ENCODE results near the gene TPI1. TPM values are rescaled to one million over a fixed set of nuclear protein-coding genes. Genes with fewer than 3 reads are reported as not detected.

The TPI1 gene
- total RNA-seq, 1 donor from 2014 or later: 274 TPM

- TF ChIP-seq, protein P1, sequence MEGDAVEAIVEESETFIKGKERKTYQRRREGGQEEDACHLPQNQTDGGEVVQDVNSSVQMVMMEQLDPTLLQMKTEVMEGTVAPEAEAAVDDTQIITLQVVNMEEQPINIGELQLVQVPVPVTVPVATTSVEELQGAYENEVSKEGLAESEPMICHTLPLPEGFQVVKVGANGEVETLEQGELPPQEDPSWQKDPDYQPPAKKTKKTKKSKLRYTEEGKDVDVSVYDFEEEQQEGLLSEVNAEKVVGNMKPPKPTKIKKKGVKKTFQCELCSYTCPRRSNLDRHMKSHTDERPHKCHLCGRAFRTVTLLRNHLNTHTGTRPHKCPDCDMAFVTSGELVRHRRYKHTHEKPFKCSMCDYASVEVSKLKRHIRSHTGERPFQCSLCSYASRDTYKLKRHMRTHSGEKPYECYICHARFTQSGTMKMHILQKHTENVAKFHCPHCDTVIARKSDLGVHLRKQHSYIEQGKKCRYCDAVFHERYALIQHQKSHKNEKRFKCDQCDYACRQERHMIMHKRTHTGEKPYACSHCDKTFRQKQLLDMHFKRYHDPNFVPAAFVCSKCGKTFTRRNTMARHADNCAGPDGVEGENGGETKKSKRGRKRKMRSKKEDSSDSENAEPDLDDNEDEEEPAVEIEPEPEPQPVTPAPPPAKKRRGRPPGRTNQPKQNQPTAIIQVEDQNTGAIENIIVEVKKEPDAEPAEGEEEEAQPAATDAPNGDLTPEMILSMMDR (IDR thresholded peaks at IDR 0.05): no peak
- TF ChIP-seq POLR2A (IDR thresholded peaks at IDR 0.05) (no peak), POLR2AphosphoS5 (IDR thresholded peaks at IDR 0.05; ENCODE audit: insufficient read depth in 1 of 2, low read depth in 1 of 2) (no peak)
- Histone ChIP-seq H3K4me3 (no peak overlapping the region), H3K36me3 (peaks cover 0 to 53% of the 10 kb centered on the region in 2 donors), H3K27me3 (no peaks in the 10 kb centered on the region), H3K9me3 (no peaks in the 10 kb centered on the region), H3K27ac (no peak overlapping the region), H3K4me1 (peaks cover 21% of the 10 kb centered on the region)
- no peak for DNase-seq (ENCODE audit: extremely low spot score in 2 of 2)
- intact Hi-C loops (cut with DNase I): no loop called here
Measured at GRCh38 chr12:6855322-6855721, 12.0 kb upstream of the TPI1 start.

DNA sequence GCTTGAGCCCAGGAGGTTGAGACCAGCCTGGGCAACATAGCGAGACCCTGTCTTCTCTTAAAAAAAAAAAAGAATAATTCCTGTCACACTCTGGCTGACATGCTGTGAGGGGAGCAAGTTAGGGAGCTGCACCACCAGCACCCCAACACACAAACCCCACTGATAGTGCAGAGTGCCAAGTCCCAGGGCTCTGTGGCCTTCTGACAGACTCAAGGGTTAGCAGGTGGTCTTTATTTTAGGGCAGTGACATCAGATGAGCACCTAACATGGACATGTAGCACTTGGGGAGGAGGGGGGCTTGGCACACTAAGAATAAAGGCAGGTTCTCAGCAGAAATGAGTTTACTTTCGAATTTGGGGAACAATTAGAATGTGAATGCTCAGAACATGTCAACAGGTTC, 8.5 kb upstream of the TPI1 start:
- DNase-seq (ENCODE audit: extremely low spot score in 2 of 2): no peak
- peaks cover 6 to 87% of the 10 kb centered on the region in 2 donors for H3K36me3 ChIP-seq
- intact Hi-C loops (cut with DNase I): no loop called here
- no peak for TF ChIP-seq POLR2AphosphoS5 (IDR thresholded peaks at IDR 0.05; ENCODE audit: insufficient read depth in 1 of 2, low read depth in 1 of 2)
- TF ChIP-seq, protein P1 (IDR thresholded peaks at IDR 0.05): no peak
- no peak for TF ChIP-seq POLR2A (IDR thresholded peaks at IDR 0.05)
- H3K27ac ChIP-seq: no peak overlapping the region
- H3K4me3 ChIP-seq: no peak overlapping the region
- no peaks in the 10 kb centered on the region for H3K9me3 ChIP-seq
- H3K27me3 ChIP-seq: no peaks in the 10 kb centered on the region
- peaks cover 4% of the 10 kb centered on the region for H3K4me1 ChIP-seq

GRCh38 chr12:6860116-6860515, 7.2 kb upstream of the TPI1 start:
- H3K4me3 ChIP-seq: no peak overlapping the region
- H3K27ac ChIP-seq: no peak overlapping the region
- H3K9me3 ChIP-seq: no peaks in the 10 kb centered on the region
- H3K4me1 ChIP-seq: no peaks in the 10 kb centered on the region
- H3K36me3 ChIP-seq: peaks cover 6 to 98% of the 10 kb centered on the region in 2 donors
- TF ChIP-seq POLR2A (IDR thresholded peaks at IDR 0.05) (no peak), POLR2AphosphoS5 (IDR thresholded peaks at IDR 0.05; ENCODE audit: insufficient read depth in 1 of 2, low read depth in 1 of 2) (no peak)
- TF ChIP-seq, protein P1 (IDR thresholded peaks at IDR 0.05): no peak
- intact Hi-C loops (cut with DNase I): no loop called here
- H3K27me3 ChIP-seq: no peaks in the 10 kb centered on the region
- DNase-seq (ENCODE audit: extremely low spot score in 2 of 2): no peak

DNA sequence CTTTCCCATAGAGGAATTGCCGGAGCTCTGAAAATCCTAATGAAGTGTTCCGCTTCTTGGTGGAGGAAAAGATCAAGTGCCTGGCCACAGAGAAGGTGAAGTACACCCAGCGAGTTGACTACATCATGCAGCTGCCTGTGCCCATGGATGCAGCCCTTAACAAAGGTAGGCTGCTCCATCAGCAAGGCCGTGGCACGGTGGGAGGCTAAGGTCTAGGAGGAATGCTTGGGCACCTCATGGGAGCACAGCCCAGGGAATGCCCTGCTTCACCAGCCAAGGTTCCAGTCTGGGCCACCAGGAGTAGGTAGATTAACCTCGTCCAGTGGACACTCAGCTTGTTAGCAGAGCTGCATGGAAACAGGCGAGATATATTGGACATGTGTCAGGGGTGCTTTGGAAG, 6.4 kb upstream of the TPI1 start:
- intact Hi-C loops (cut with DNase I): no loop called here
- Histone ChIP-seq H3K4me1 (no peaks in the 10 kb centered on the region), H3K27ac (no peak overlapping the region), H3K9me3 (no peaks in the 10 kb centered on the region), H3K4me3 (no peak overlapping the region), H3K27me3 (no peaks in the 10 kb centered on the region), H3K36me3 (peaks cover 6 to 93% of the 10 kb centered on the region in 2 donors)
- TF ChIP-seq, protein P1 (IDR thresholded peaks at IDR 0.05): no peak
- TF ChIP-seq POLR2AphosphoS5 (IDR thresholded peaks at IDR 0.05; ENCODE audit: insufficient read depth in 1 of 2, low read depth in 1 of 2) (no peak), POLR2A (IDR thresholded peaks at IDR 0.05) (no peak)
- no peak for DNase-seq (ENCODE audit: extremely low spot score in 2 of 2)

DNA sequence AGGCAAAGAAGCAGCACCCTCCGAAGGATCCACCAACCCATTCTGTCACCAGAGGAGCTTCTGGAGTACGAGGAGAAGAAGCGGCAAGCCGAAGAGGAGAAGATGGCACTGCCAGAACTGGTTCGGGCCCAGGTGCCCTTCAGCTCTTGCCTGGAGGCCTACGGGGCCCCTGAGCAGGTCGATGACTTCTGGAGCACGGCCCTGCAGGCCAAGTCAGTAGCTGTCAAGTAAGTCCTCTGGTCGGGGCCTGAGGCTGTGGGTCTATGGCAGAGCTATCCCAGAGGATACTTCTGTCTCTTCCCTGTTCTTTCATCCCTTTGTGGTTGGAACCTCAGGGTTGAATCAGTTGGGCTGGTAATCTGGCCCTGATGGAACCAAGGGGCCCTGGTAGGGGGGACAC, 5.9 kb upstream of the TPI1 start:
- peaks cover 4% of the 10 kb centered on the region for H3K4me1 ChIP-seq
- no peak overlapping the region for H3K4me3 ChIP-seq
- TF ChIP-seq, protein P1 (IDR thresholded peaks at IDR 0.05): no peak
- no peak for TF ChIP-seq POLR2A (IDR thresholded peaks at IDR 0.05)
- H3K27me3 ChIP-seq: no peaks in the 10 kb centered on the region
- DNase-seq (ENCODE audit: extremely low spot score in 2 of 2): no peak
- peaks cover 6 to 89% of the 10 kb centered on the region in 2 donors for H3K36me3 ChIP-seq
- H3K27ac ChIP-seq: no peak overlapping the region
- no peaks in the 10 kb centered on the region for H3K9me3 ChIP-seq
- intact Hi-C loops (cut with DNase I): no loop called here

All from vagina (tissue), 2 donors.